WTC11 (cell line): Measurements from ENCODE around the gene LRRC66. TPM values are rescaled to one million over a fixed set of nuclear protein-coding genes. Genes with fewer than 3 reads are reported as not detected.

ENCODE experiments used
- ATAC-seq: fragments of 200-7000 bp; cut with Tn5 transposase; 2 replicates; pipeline ENCODE4 v1.10.0; 2021; ENCODE audit warnings: mild to moderate bottlenecking, moderate library complexity
- CTCF ChIA-PET: fragments of 300-600 bp; sonication (Branson Sonifier 250); formaldehyde crosslinking; loops from one replicate; lab custom pipeline; 2021; ENCODE audit warnings: antibody characterized with exemption; lab: Charles Lee
- POLR2A ChIA-PET: fragments of 350-600 bp; sonication (Branson Sonifier 250); formaldehyde crosslinking; loops from one replicate; lab custom pipeline; 2021; ENCODE audit warnings: antibody characterized with exemption; lab: Charles Lee
- DNase-seq: peaks from one replicate; pipeline ENCODE4 v3.0.0; 2021; ENCODE audit warnings: low spot score
- H3K27ac Mint-ChIP-seq: 2 replicates; pipeline ENCODE4 v1.8.0; 2021; ENCODE audit warnings: mixed read lengths
- H3K27me3 Mint-ChIP-seq: 2 replicates; pipeline ENCODE4 v1.8.0; 2021; ENCODE audit warnings: low read depth, mild to moderate bottlenecking, moderate library complexity, mixed read lengths
- H3K36me3 Mint-ChIP-seq: 2 replicates; pipeline ENCODE4 v1.8.0; 2021; ENCODE audit warnings: mixed read lengths
- H3K4me1 Mint-ChIP-seq: 2 replicates; pipeline ENCODE4 v1.8.0; 2022; ENCODE audit warnings: mixed read lengths
- H3K4me3 Mint-ChIP-seq: 2 replicates; pipeline ENCODE4 v1.8.0; 2021; ENCODE audit warnings: mild to moderate bottlenecking, moderate library complexity, mixed read lengths
- H3K9me3 Mint-ChIP-seq: 2 replicates; pipeline ENCODE4 v1.8.0; 2021; ENCODE audit warnings: mixed read lengths
- ARID4B ChIP-seq: sonication (generic); formaldehyde crosslinking; IDR thresholded peaks from 2 replicates; pipeline ENCODE4 v1.8.0; 2023; ENCODE audit warnings: missing genetic modification reagents, mild to moderate bottlenecking, borderline replicate concordance
- CBFB ChIP-seq: sonication (generic); formaldehyde crosslinking; IDR thresholded peaks from 2 replicates; pipeline ENCODE4 v1.8.1; 2022; ENCODE audit warnings: mild to moderate bottlenecking, low read depth, missing genetic modification reagents
- E2F5 ChIP-seq: sonication (generic); formaldehyde crosslinking; IDR thresholded peaks from 2 replicates; pipeline ENCODE4 v1.8.1; 2022; ENCODE audit warnings: mild to moderate bottlenecking, moderate library complexity, missing genetic modification reagents
- ETV6 ChIP-seq: sonication (generic); formaldehyde crosslinking; IDR thresholded peaks from 2 replicates; pipeline ENCODE4 v1.8.1; 2022; ENCODE audit warnings: mild to moderate bottlenecking, missing genetic modification reagents
- GTF2I ChIP-seq: fragments of 250-450 bp; sonication (Bioruptor Pico); conservative IDR thresholded peaks from 2 replicates; pipeline ENCODE4 v1.4.0; 2021; ENCODE audit warnings: mild to moderate bottlenecking
- HMGA2 ChIP-seq: fragments of 250-450 bp; sonication (Bioruptor Pico); IDR thresholded peaks from 2 replicates; pipeline ENCODE4 v1.4.0; 2021; ENCODE audit warnings: mild to moderate bottlenecking, moderate library complexity
- JUN ChIP-seq: sonication (generic); formaldehyde crosslinking; IDR thresholded peaks from 2 replicates; pipeline ENCODE4 v1.8.0; 2023; ENCODE audit warnings: mild to moderate bottlenecking, missing genetic modification reagents
- SMAD3 ChIP-seq: sonication (generic); formaldehyde crosslinking; IDR thresholded peaks from 2 replicates; pipeline ENCODE4 v1.8.0; 2022; ENCODE audit warnings: missing genetic modification reagents, mild to moderate bottlenecking, borderline replicate concordance
- TCF7 ChIP-seq: sonication (generic); formaldehyde crosslinking; IDR thresholded peaks from 2 replicates; pipeline ENCODE4 v1.8.0; 2022; ENCODE audit warnings: mild to moderate bottlenecking, low read depth, missing genetic modification reagents, moderate library complexity
- ZBTB43 ChIP-seq: sonication (generic); formaldehyde crosslinking; IDR thresholded peaks from 2 replicates; pipeline ENCODE4 v1.8.1; 2023; ENCODE audit warnings: mild to moderate bottlenecking, missing genetic modification reagents
- ZNF317 ChIP-seq: sonication (generic); formaldehyde crosslinking; IDR thresholded peaks from 2 replicates; pipeline ENCODE4 v1.8.1; 2023; ENCODE audit warnings: low read depth, mild to moderate bottlenecking, moderate library complexity, missing genetic modification reagents, borderline replicate concordance
- ZNF423 ChIP-seq: fragments of 250-450 bp; sonication (Bioruptor Pico); IDR thresholded peaks from 2 replicates; pipeline ENCODE4 v2.1.2; 2022; ENCODE audit warnings: mild to moderate bottlenecking, moderate library complexity
- ZNF512 ChIP-seq: sonication (generic); formaldehyde crosslinking; IDR thresholded peaks from 2 replicates; pipeline ENCODE4 v1.8.1; 2022; ENCODE audit warnings: missing genetic modification reagents, borderline replicate concordance
- total RNA-seq: library from RNA; stranded (reverse); gene quantifications from 3 replicates; pipeline ENCODE4 v1.2.3, GENCODE V29; 2021
- TF ChIP-seq, protein P1 (sequence below): fragments of 250-450 bp; sonication (Bioruptor Pico); IDR thresholded peaks from 2 replicates; pipeline ENCODE4 v1.9.0; 2021; ENCODE audit warnings: mild to moderate bottlenecking, borderline replicate concordance
- TF ChIP-seq, protein P2 (sequence below): sonication (generic); formaldehyde crosslinking; IDR thresholded peaks from 2 replicates; pipeline ENCODE4 v1.8.1; 2022; ENCODE audit warnings: mild to moderate bottlenecking, missing genetic modification reagents, moderate library complexity, borderline replicate concordance
- TF ChIP-seq, protein P3 (sequence below): fragments of 250-450 bp; sonication (Bioruptor Pico); IDR thresholded peaks from 2 replicates; pipeline ENCODE4 v1.9.0; 2021; ENCODE audit warnings: mild to moderate bottlenecking

Gene LRRC66
- total RNA-seq, 1 experiment from 2014 or later, result not detected

- TF ChIP-seq, protein P1, sequence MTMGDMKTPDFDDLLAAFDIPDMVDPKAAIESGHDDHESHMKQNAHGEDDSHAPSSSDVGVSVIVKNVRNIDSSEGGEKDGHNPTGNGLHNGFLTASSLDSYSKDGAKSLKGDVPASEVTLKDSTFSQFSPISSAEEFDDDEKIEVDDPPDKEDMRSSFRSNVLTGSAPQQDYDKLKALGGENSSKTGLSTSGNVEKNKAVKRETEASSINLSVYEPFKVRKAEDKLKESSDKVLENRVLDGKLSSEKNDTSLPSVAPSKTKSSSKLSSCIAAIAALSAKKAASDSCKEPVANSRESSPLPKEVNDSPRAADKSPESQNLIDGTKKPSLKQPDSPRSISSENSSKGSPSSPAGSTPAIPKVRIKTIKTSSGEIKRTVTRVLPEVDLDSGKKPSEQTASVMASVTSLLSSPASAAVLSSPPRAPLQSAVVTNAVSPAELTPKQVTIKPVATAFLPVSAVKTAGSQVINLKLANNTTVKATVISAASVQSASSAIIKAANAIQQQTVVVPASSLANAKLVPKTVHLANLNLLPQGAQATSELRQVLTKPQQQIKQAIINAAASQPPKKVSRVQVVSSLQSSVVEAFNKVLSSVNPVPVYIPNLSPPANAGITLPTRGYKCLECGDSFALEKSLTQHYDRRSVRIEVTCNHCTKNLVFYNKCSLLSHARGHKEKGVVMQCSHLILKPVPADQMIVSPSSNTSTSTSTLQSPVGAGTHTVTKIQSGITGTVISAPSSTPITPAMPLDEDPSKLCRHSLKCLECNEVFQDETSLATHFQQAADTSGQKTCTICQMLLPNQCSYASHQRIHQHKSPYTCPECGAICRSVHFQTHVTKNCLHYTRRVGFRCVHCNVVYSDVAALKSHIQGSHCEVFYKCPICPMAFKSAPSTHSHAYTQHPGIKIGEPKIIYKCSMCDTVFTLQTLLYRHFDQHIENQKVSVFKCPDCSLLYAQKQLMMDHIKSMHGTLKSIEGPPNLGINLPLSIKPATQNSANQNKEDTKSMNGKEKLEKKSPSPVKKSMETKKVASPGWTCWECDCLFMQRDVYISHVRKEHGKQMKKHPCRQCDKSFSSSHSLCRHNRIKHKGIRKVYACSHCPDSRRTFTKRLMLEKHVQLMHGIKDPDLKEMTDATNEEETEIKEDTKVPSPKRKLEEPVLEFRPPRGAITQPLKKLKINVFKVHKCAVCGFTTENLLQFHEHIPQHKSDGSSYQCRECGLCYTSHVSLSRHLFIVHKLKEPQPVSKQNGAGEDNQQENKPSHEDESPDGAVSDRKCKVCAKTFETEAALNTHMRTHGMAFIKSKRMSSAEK (CRISPR knock-in tag), result no peak
- TF ChIP-seq HMGA2 (CRISPR knock-in tag) (no peak), ZNF317 (CRISPR knock-in tag) (no peak), CBFB (CRISPR knock-in tag) (no peak)
Measured at GRCh38 chr4:51995647-51996220, 24.4 kb downstream of the LRRC66 start (continued).

- ATAC-seq, result no peak
- POLR2A ChIA-PET, result no interaction called here
- CTCF ChIA-PET, result no interaction called here
Measured at GRCh38 chr4:51965862-51966261, 54.3 kb downstream of the LRRC66 start.

DNA sequence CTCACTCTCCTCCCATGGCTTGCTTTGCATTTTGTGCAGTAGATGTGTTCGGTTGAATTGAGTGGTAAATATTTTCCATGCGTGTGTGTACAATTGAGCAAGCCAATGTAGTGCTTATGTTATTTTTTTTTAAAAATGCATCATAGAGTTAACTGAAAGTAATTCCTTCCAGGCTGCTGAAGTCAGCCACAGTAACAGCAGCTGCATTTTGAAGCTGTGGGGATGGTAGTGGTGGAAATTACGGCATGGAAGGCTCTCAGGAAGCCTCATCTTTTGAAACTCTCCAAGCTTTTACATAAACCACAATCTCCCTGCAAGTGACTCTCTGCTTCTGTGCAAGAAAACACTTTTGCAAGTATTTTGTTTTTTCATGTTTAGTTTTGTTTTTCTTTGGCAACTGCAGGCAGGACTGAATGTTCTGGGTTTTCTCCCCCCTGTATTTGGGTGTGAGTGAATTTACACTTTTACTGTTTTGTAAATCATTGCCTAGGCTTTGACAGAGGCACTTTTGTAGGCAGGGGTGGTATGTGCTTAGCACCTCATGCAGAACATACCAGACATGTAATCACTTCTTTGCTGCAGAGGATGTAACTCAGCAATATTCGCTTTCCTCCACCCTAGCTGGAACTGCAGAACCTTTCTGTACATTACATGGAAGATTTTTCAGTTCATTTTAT is 56.2 kb downstream of the LRRC66 start:
- no peak for ATAC-seq
- ChIA-PET POLR2A (no interaction called here), CTCF (interaction anchor here (1.1 kb wide), 1 partner anchor 19 kb away, joined by 3 read pairs; no protein-coding TSS in a partner anchor)
- Mint-ChIP-seq H3K27ac (no peak overlapping the region), H3K4me3 (no peak overlapping the region), H3K36me3 (no peaks in the 10 kb centered on the region), H3K4me1 (peaks cover 7% of the 10 kb centered on the region), H3K27me3 (peaks cover 6% of the 10 kb centered on the region; the same call in 1 of the 2 replicates), H3K9me3 (peaks cover 18% of the 10 kb centered on the region)
- DNase-seq, result no peak
- TF ChIP-seq, protein P2, sequence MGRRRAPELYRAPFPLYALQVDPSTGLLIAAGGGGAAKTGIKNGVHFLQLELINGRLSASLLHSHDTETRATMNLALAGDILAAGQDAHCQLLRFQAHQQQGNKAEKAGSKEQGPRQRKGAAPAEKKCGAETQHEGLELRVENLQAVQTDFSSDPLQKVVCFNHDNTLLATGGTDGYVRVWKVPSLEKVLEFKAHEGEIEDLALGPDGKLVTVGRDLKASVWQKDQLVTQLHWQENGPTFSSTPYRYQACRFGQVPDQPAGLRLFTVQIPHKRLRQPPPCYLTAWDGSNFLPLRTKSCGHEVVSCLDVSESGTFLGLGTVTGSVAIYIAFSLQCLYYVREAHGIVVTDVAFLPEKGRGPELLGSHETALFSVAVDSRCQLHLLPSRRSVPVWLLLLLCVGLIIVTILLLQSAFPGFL, result no peak
- TF ChIP-seq ZNF512 (CRISPR knock-in tag), result no peak
- no peak for TF ChIP-seq JUN (CRISPR knock-in tag)
- no peak for TF ChIP-seq ARID4B (CRISPR knock-in tag)
- no peak for TF ChIP-seq ZNF423 (CRISPR knock-in tag)
- TF ChIP-seq ZBTB43, result no peak
- TF ChIP-seq GTF2I (CRISPR knock-in tag), result no peak
- TF ChIP-seq CBFB (CRISPR knock-in tag), result no peak
- no peak for TF ChIP-seq TCF7 (CRISPR knock-in tag)
- TF ChIP-seq ETV6 (CRISPR knock-in tag), result no peak

More at GRCh38 chr4:51965862-51966261, 54.3 kb downstream of the LRRC66 start:
- TF ChIP-seq, protein P3, sequence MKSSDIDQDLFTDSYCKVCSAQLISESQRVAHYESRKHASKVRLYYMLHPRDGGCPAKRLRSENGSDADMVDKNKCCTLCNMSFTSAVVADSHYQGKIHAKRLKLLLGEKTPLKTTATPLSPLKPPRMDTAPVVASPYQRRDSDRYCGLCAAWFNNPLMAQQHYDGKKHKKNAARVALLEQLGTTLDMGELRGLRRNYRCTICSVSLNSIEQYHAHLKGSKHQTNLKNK (CRISPR knock-in tag), result no peak
- TF ChIP-seq SMAD3 (CRISPR knock-in tag), result no peak
- TF ChIP-seq E2F5 (CRISPR knock-in tag), result no peak
- no peak for TF ChIP-seq TCF7 (CRISPR knock-in tag)
- Mint-ChIP-seq H3K4me1 (peaks cover 7% of the 10 kb centered on the region), H3K9me3 (peaks cover 18% of the 10 kb centered on the region), H3K27me3 (peaks cover 4% of the 10 kb centered on the region), H3K4me3 (no peak overlapping the region), H3K27ac (no peak overlapping the region), H3K36me3 (no peaks in the 10 kb centered on the region)
- DNase-seq, result no peak
